Heart left ventricle (tissue), 16 donors: ENCODE results near the gene CDC14B. TPM values are rescaled to one million over a fixed set of nuclear protein-coding genes. Genes with fewer than 3 reads are reported as not detected.
"Not testable (repeated sequence)": the region's sequence is repeated elsewhere in the genome, so short reads cannot be mapped to it uniquely, and the experiment has no call there.

Source experiments
- ATAC-seq, 4 donors: fragments of 200-7000 bp; cut with Tn5 transposase; one replicate each; pipeline ENCODE4 v1.9.1; 2020 to 2022; ENCODE audit warnings: moderate library complexity in 4 of 4, mild to moderate bottlenecking in 3 of 4, moderate number of reproducible peaks in 1 of 4
- DNase-seq, 5 donors: peaks; one replicate each; pipeline ENCODE4 v3.0.0-alpha.2; 2020
- H3K27ac ChIP-seq, 12 donors: fragments of 200-600 bp; sonication (generic) in 4 of 12; one replicate each; pipeline versions ENCODE4 v1.5.0 to v1.8.0; 2016 to 2022; ENCODE audit warnings: mild to moderate bottlenecking in 2 of 12
- H3K27me3 ChIP-seq, 9 donors: fragments of 200-600 bp; sonication (generic) in 2 of 9; one replicate each; pipeline versions ENCODE4 v1.5.1 to v1.8.0; 2016 to 2022; ENCODE audit warnings: mild to moderate bottlenecking in 3 of 9
- H3K36me3 ChIP-seq, 9 donors: fragments of 200-600 bp; sonication (generic) in 2 of 9; one replicate each; pipeline versions ENCODE4 v1.5.0 to v1.8.0; 2018 to 2022; ENCODE audit warnings: mild to moderate bottlenecking in 2 of 9
- H3K4me1 ChIP-seq, 12 donors: fragments of 200-600 bp; sonication (generic) in 4 of 12; one replicate each; pipeline versions ENCODE4 v1.5.0 to v1.8.0; 2016 to 2022; ENCODE audit warnings: mild to moderate bottlenecking in 3 of 12
- H3K4me3 ChIP-seq, 12 donors: fragments of 200-600 bp; sonication (generic) in 4 of 12; one replicate each; pipeline versions ENCODE4 v1.5.0 to v1.8.0; 2017 to 2022; ENCODE audit warnings: mild to moderate bottlenecking in 9 of 12, moderate library complexity in 4 of 12
- H3K9me3 ChIP-seq, 12 donors: fragments of 200-600 bp; sonication (generic) in 4 of 12; one replicate each; pipeline versions ENCODE4 v1.5.0 to v1.8.0; 2016 to 2022; ENCODE audit warnings: mild to moderate bottlenecking in 1 of 12
- CTCF ChIP-seq, 12 donors: fragments of 200-600 bp; sonication (generic) in 4 of 12; IDR thresholded peaks; one replicate each; pipeline versions ENCODE4 v1.5.0 to v1.8.0; 2018 to 2022; ENCODE audit warnings: antibody characterized with exemption in 12 of 12, mild to moderate bottlenecking in 5 of 12
- POLR2A ChIP-seq, 2 donors: fragments of 450-650 bp; IDR thresholded peaks; one replicate each; pipeline ENCODE4 v1.6.1; 2017; ENCODE audit warnings: antibody characterized with exemption in 2 of 2, mild to moderate bottlenecking in 2 of 2, moderate library complexity in 2 of 2
- WGBS, 4 donors: extraction: QIAGEN DNeasy Blood & Tissue Kit in 2 of 4; methylation state at CpG; one replicate each; pipeline versions ENCODE4 v1.1.5 to v1.1.7; 2013 to 2018; 5-methylcytosine and 5-hydroxymethylcytosine counted together
- intact Hi-C, 10 donors: fragments of 100-400 bp; cut with DNase I; formaldehyde crosslinking; loops; one replicate each; pipeline versions ENCODE4 v1.11.1 to v1.14.2; 2022
- polyA plus RNA-seq, 2 donors: library from polyadenylated mRNA; stranded (reverse); fragments of 200-250 nt; gene quantifications; one replicate each; pipeline ENCODE4 v1.2.3, GENCODE V29; 2013
- total RNA-seq, 9 donors: library from RNA; depleted of rRNA in 2 of 9; stranded (reverse); fragments of >200 nt in 2 of 9; fragmentation: NEBNext Ultra II Directional in 3 of 9; extraction: Animal tissue kit (Norgen Biotek cat#: 25700) in 3 of 9; gene quantifications; one replicate each; pipeline versions ENCODE4 v1.1.0 to v1.2.4, GENCODE V29; 2016 to 2023
- donor health status: ischemic (EF 13 %, LVEDD 7.1; RV severe dilation, severe dysfunction).
- donor health status: healthy with polysubstance abuse.
- donor health status: DM: no; HTN: yes; CAD: no.
- donor health status: DM: no; HTN: no; CAD: no.
- donor health status: ischemic (EF 25% LVEDD 6.9; RV normal size, moderate dysfunction).
- donor health status: ischemic (EF 25% LVEDD 5.7; RV mildly dilated, moderate dysfunction).
- donor health status: healthy.
- donor health status: DM: yes; HTN: yes; CAD: no.
- donor health status: ischemic (EF 35%, LVEDD 5.7; RV mildly dilated, moderate dysfunction).
- donor health status: nonischemic (EF 11% LVEDD 7.7; RV severe dilation, severe dysfunction).
- donor health status: DM: yes; HTN: yes; CAD: no.
- donor health status: PGD.
- donor health status: ischemic (EF 29% LVEDD 5.4; RV normal size, mild dysfunction).
- donor health status: nonischemic (EF 23%, LVEDD 6.1; RV moderate dilation, normal function).

The CDC14B gene
- total and polyA plus RNA-seq, 11 donors, result 5.1 to 37.0 (median 23.7) TPM

GRCh38 chr9:96666653-96667362 lies 47.2 kb upstream of the CDC14B start:
- 65 to 73% (median 70%) methylated on average over 15 of the region's 15 CpGs for WGBS, 4 donors

GRCh38 chr9:96665789-96666188 lies 46.1 kb upstream of the CDC14B start:
- Histone ChIP-seq H3K4me3 (no peak overlapping the region), H3K36me3 (no peaks in the 10 kb centered on the region), H3K27ac (no peak overlapping the region), H3K9me3 (no peaks in the 10 kb centered on the region), H3K4me1 (peaks cover 0 to 5% (median 0%) of the 10 kb centered on the region in 12 donors), H3K27me3 (no peaks in the 10 kb centered on the region)
- TF ChIP-seq POLR2A (IDR thresholded peaks at IDR 0.05) (no peak), CTCF (IDR thresholded peaks at IDR 0.05) (no peak)
- intact Hi-C loops, result loop anchor here (2.0 to 10.0 kb wide), 9 partner anchors 211 to 433 kb away; partner anchors contain the start of gene HABP4 (in 1 of the 10)
- no peak for ATAC-seq
- WGBS, 4 donors, result 83 to 89% (median 86%) methylated on average over 6 of the region's 6 CpGs
- no peak for DNase-seq

More at GRCh38 chr9:96666653-96667362, 47.2 kb upstream of the CDC14B start:
- H3K36me3 ChIP-seq, H3K9me3 ChIP-seq, H3K27me3 ChIP-seq, H3K4me1 ChIP-seq, H3K4me3 ChIP-seq: not testable (repeated sequence)
- DNase-seq (peak in 1 of 5 donors; percentile 32), ATAC-seq (peak in 3 of 4 donors; percentile 65 to 78 (median 67))
- H3K27ac ChIP-seq, result peak overlapping the region in 1 of 12 donors; percentile 36
- intact Hi-C loops, result loop anchor here (2.0 to 10.0 kb wide), 9 partner anchors 212 to 435 kb away; partner anchors contain the start of gene HABP4 (in 1 of the 10)
- peak; percentile 65 to 86 (median 81) for TF ChIP-seq CTCF (IDR thresholded peaks at IDR 0.05)

GRCh38 chr9:96663506-96664120 lies 44.0 kb upstream of the CDC14B start:
- H3K36me3 ChIP-seq, result no peaks in the 10 kb centered on the region
- no peak for DNase-seq
- no peak for TF ChIP-seq CTCF (IDR thresholded peaks at IDR 0.05)
- no peak for TF ChIP-seq POLR2A (IDR thresholded peaks at IDR 0.05)
- ATAC-seq, result no peak
- H3K4me3 ChIP-seq, result no peak overlapping the region
- H3K27ac ChIP-seq, result no peak overlapping the region
- H3K27me3 ChIP-seq, result no peaks in the 10 kb centered on the region
- intact Hi-C loops, result loop anchor here in 4 of 10 donors (10.0 kb wide), 3 partner anchors 209 to 429 kb away; partner anchors contain the start of gene HABP4 (in 1 of the 4)
- no peaks in the 10 kb centered on the region for H3K9me3 ChIP-seq
- WGBS, 4 donors, result 93 to 95% (median 94%) methylated on average over 20 of the region's 20 CpGs
- peaks cover 0 to 5% (median 0%) of the 10 kb centered on the region in 12 donors for H3K4me1 ChIP-seq

- Histone ChIP-seq H3K4me1 (peaks cover 0 to 7% (median 0%) of the 10 kb centered on the region in 12 donors), H3K4me3 (no peak overlapping the region), H3K36me3 (no peaks in the 10 kb centered on the region), H3K9me3 (no peaks in the 10 kb centered on the region), H3K27ac (no peak overlapping the region), H3K27me3 (no peaks in the 10 kb centered on the region)
- 64 to 73% (median 70%) methylated on average over 4 of the region's 4 CpGs for WGBS, 4 donors
- ATAC-seq (no peak), DNase-seq (no peak)
- intact Hi-C loops, result loop anchor here in 4 of 10 donors (10.0 kb wide), 3 partner anchors 207 to 427 kb away; partner anchors contain the start of gene HABP4 (in 1 of the 4)
- no peak for TF ChIP-seq CTCF (IDR thresholded peaks at IDR 0.05)
- no peak for TF ChIP-seq POLR2A (IDR thresholded peaks at IDR 0.05)
Measured at GRCh38 chr9:96661711-96662110, 42.1 kb upstream of the CDC14B start.
